Measurements from ENCODE around the gene SPDEF.

DNA sequence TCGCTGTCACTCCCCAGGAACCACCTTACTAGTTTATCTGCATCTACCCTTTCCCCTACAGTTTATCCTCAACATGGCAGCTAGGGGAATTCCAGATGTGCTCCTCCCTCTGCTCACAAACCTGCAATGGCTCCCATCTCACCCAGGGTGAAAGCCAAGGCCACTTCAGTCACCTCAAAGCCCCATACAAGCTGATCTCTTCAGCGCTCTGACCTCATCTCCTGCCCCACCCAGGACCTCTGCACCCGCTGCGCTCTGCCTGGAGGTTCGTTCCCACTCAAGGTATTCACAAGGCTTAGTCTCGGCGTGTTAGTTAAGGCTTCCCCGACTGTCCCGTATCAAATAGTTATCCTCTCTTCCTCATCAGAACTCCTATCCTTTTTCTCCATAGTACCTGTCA, 28.6 kb upstream of the SPDEF start:
- TF ChIP-seq EZH2 (IDR thresholded peaks at IDR 0.05; ENCODE audit: borderline replicate concordance, control insufficient read depth, low read depth, low read length) (no peak), RBBP5 (conservative IDR thresholded peaks at IDR 0.05) (no peak), CTCF (IDR thresholded peaks at IDR 0.05 in 2 of 3, conservative IDR thresholded peaks at IDR 0.05 in 1 of 3; ENCODE audit: control insufficient read depth in 2 of 3, extremely low read depth in 1 of 3, insufficient read depth in 1 of 3, low read depth in 3 of 3, low read length in 3 of 3) (no peak), POLR2A (IDR thresholded peaks at IDR 0.05; ENCODE audit: low read depth, low read length) (no peak), RAD51 (IDR thresholded peaks at IDR 0.05) (no peak), CEBPB (IDR thresholded peaks at IDR 0.05; ENCODE audit: borderline replicate concordance in 1 of 2, low read depth in 2 of 2, low read length in 2 of 2) (no peak), TAF1 (IDR thresholded peaks at IDR 0.05; ENCODE audit: borderline replicate concordance, low read depth, low read length) (no peak)

Data from GM12878 (cell line).